Neural progenitor cell (in vitro differentiated cells): ENCODE measurements around the gene WDR5. TPM values are rescaled to one million over a fixed set of nuclear protein-coding genes. Genes with fewer than 3 reads are reported as not detected.

ENCODE experiments used
- DNase-seq: peaks from one replicate; pipeline ENCODE4 v3.0.0-alpha.2; 2016; ENCODE audit warnings: low spot score
- H2AFZ ChIP-seq: fragments of 200-600 bp; sonication (generic); replicated peaks from 2 replicates; pipeline ENCODE4 v1.6.1; 2016; ENCODE audit warnings: antibody characterized with exemption
- H3F3A ChIP-seq: fragments of 200-600 bp; sonication (generic); 2 replicates; pipeline ENCODE4 v1.6.1; 2016; ENCODE audit warnings: antibody characterized with exemption, low read depth
- H3K27ac ChIP-seq: fragments of 200-600 bp; sonication (generic); 2 replicates; pipeline ENCODE4 v1.5.1; 2016; ENCODE audit warnings: mild to moderate bottlenecking
- H3K27me3 ChIP-seq: fragments of 200-600 bp; sonication (generic); 2 replicates; pipeline ENCODE4 v1.6.1; 2016; ENCODE audit warnings: mild to moderate bottlenecking, moderate library complexity
- H3K36me3 ChIP-seq: fragments of 200-600 bp; sonication (generic); 2 replicates; pipeline ENCODE4 v1.5.1; 2016
- H3K4me1 ChIP-seq: fragments of 200-600 bp; sonication (generic); 2 replicates; pipeline ENCODE4 v1.6.1; 2016; ENCODE audit warnings: mixed run types
- H3K4me2 ChIP-seq: fragments of 200-600 bp; sonication (generic); 2 replicates; pipeline ENCODE4 v1.6.1; 2016
- H3K4me3 ChIP-seq: fragments of 200-600 bp; sonication (generic); 2 replicates; pipeline ENCODE4 v1.5.1; 2016
- H3K79me2 ChIP-seq: fragments of 200-600 bp; sonication (generic); 2 replicates; pipeline ENCODE4 v1.6.1; 2016; ENCODE audit warnings: low read depth
- H3K9ac ChIP-seq: fragments of 200-600 bp; sonication (generic); 2 replicates; pipeline ENCODE4 v1.6.1; 2016
- H3K9me3 ChIP-seq: fragments of 200-600 bp; sonication (generic); 2 replicates; pipeline ENCODE4 v1.5.1; 2016; ENCODE audit warnings: low read depth
- H4K20me1 ChIP-seq: fragments of 200-600 bp; sonication (generic); 2 replicates; pipeline ENCODE4 v1.6.1; 2016; ENCODE audit warnings: low read depth
- H3K27ac Mint-ChIP-seq: 3 replicates; pipeline ENCODE4 v1.8.0; 2021; ENCODE audit warnings: mixed read lengths
- H3K27me3 Mint-ChIP-seq: 2 replicates; pipeline ENCODE4 v1.8.0; 2022; ENCODE audit warnings: low read depth, mild to moderate bottlenecking, inconsistent platforms, moderate library complexity, mixed read lengths; ENCODE audit not compliant: insufficient read depth
- H3K36me3 Mint-ChIP-seq: 3 replicates; pipeline ENCODE4 v1.8.0; 2021; ENCODE audit warnings: mixed read lengths
- H3K4me1 Mint-ChIP-seq: 3 replicates; pipeline ENCODE4 v1.8.0; 2021; ENCODE audit warnings: mixed read lengths
- H3K4me3 Mint-ChIP-seq: 3 replicates; pipeline ENCODE4 v1.8.0; 2021; ENCODE audit warnings: mild to moderate bottlenecking, moderate library complexity, mixed read lengths
- H3K9me3 Mint-ChIP-seq: 3 replicates; pipeline ENCODE4 v1.8.0; 2020; ENCODE audit warnings: mixed read lengths
- CTCF ChIP-seq: fragments of 200-600 bp; sonication (generic); IDR thresholded peaks from 2 replicates; pipeline ENCODE4 v1.5.1; 2017; ENCODE audit warnings: antibody characterized with exemption, mild to moderate bottlenecking
- EZH2 ChIP-seq: fragments of 200-600 bp; sonication (generic); IDR thresholded peaks from 2 replicates; pipeline ENCODE4 v1.6.1; 2017; ENCODE audit warnings: antibody characterized with exemption, mild to moderate bottlenecking, moderate library complexity
- EZH2phosphoT487 ChIP-seq: fragments of 200-600 bp; sonication (generic); IDR thresholded peaks from 2 replicates; pipeline ENCODE4 v1.6.1; 2017; ENCODE audit warnings: antibody characterized with exemption
- total RNA-seq: library from RNA; depleted of rRNA; stranded (reverse); fragments of >200 nt; gene quantifications from 2 replicates; pipeline ENCODE4 v1.2.3, GENCODE V29; 2015; ENCODE audit warnings: low replicate concordance

Gene WDR5
- total RNA-seq, 1 donor from 2014 or later, result 26.7 TPM

- H3K4me1 Mint-ChIP-seq, result peaks cover 18% of the 10 kb centered on the region
- H2AFZ ChIP-seq, result no peak overlapping the region
- no peaks in the 10 kb centered on the region for H3K9me3 ChIP-seq
- H3K4me3 Mint-ChIP-seq, result no peak overlapping the region
- H3K9me3 Mint-ChIP-seq, result peaks cover 2% of the 10 kb centered on the region
- peaks cover 12% of the 10 kb centered on the region for H3K4me1 ChIP-seq
- no peaks in the 10 kb centered on the region for H3K79me2 ChIP-seq
- peaks cover 14% of the 10 kb centered on the region for H3K27me3 Mint-ChIP-seq
- TF ChIP-seq CTCF (no peak), EZH2 (no peak), EZH2phosphoT487 (no peak)
- no peak overlapping the region for H3K27ac ChIP-seq
- no peak overlapping the region for H3K9ac ChIP-seq
- no peaks in the 10 kb centered on the region for H3K36me3 ChIP-seq
- H3K36me3 Mint-ChIP-seq, result no peaks in the 10 kb centered on the region
- H3F3A ChIP-seq, result peaks cover 12% of the 10 kb centered on the region
- DNase-seq, result no peak
- no peaks in the 10 kb centered on the region for H3K27me3 ChIP-seq
- H3K27ac Mint-ChIP-seq, result no peak overlapping the region
- H3K4me2 ChIP-seq, result no peak overlapping the region
- H4K20me1 ChIP-seq, result no peaks in the 10 kb centered on the region
- no peak overlapping the region for H3K4me3 ChIP-seq
These were observed 51.2 kb downstream of the WDR5 start for GRCh38 chr9:134187110-134187531.

GRCh38 chr9:134187891-134188385 is 52.1 kb downstream of the WDR5 start:
- Mint-ChIP-seq H3K4me1 (peaks cover 18% of the 10 kb centered on the region), H3K27me3 (peaks cover 6% of the 10 kb centered on the region), H3K36me3 (no peaks in the 10 kb centered on the region), H3K9me3 (peaks cover 2% of the 10 kb centered on the region), H3K4me3 (no peak overlapping the region), H3K27ac (no peak overlapping the region)
- Histone ChIP-seq H3K4me3 (no peak overlapping the region), H3K27ac (no peak overlapping the region), H3K36me3 (no peaks in the 10 kb centered on the region), H3K9me3 (no peaks in the 10 kb centered on the region), H4K20me1 (no peaks in the 10 kb centered on the region), H3K27me3 (no peaks in the 10 kb centered on the region), H3K9ac (no peak overlapping the region), H3K4me1 (peaks cover 12% of the 10 kb centered on the region), H3K79me2 (no peaks in the 10 kb centered on the region), H3K4me2 (no peak overlapping the region), H3F3A (peaks cover 7% of the 10 kb centered on the region), H2AFZ (no peak overlapping the region)
- DNase-seq, result no peak
- TF ChIP-seq EZH2 (no peak), EZH2phosphoT487 (no peak), CTCF (no peak)

- Histone ChIP-seq H3K9ac (no peak overlapping the region), H3K4me3 (no peak overlapping the region), H2AFZ (peak overlapping the region; percentile 93), H3K9me3 (no peaks in the 10 kb centered on the region), H3K27ac (no peak overlapping the region), H3K27me3 (no peaks in the 10 kb centered on the region), H3K79me2 (no peaks in the 10 kb centered on the region), H3K4me2 (peak overlapping the region; percentile 38), H4K20me1 (no peaks in the 10 kb centered on the region), H3F3A (peaks cover 7% of the 10 kb centered on the region), H3K36me3 (no peaks in the 10 kb centered on the region), H3K4me1 (peaks cover 12% of the 10 kb centered on the region)
- Mint-ChIP-seq H3K27ac (peak overlapping the region; percentile 70), H3K9me3 (peaks cover 2% of the 10 kb centered on the region), H3K4me3 (peak overlapping the region; percentile 54), H3K27me3 (peaks cover 6% of the 10 kb centered on the region), H3K36me3 (no peaks in the 10 kb centered on the region), H3K4me1 (peaks cover 18% of the 10 kb centered on the region)
- TF ChIP-seq CTCF, result no peak
- TF ChIP-seq EZH2phosphoT487, result no peak
- TF ChIP-seq EZH2, result no peak
- no peak for DNase-seq
These were observed 52.7 kb downstream of the WDR5 start for GRCh38 chr9:134188386-134189144.
